Mucosa of descending colon (tissue), 3 donors: ENCODE results near the gene PRDM1. TPM values are rescaled to one million over a fixed set of nuclear protein-coding genes. Genes with fewer than 3 reads are reported as not detected.

Source experiments
- ATAC-seq: fragments of 200-7000 bp; cut with Tn5 transposase; one replicate; pipeline ENCODE4 v1.9.1; 2020; ENCODE audit warnings: mild to moderate bottlenecking, moderate library complexity
- DNase-seq, 3 donors: peaks; one replicate each; pipeline ENCODE4 v3.0.0-alpha.2; 2020
- H3K36me3 ChIP-seq: fragments of 200-600 bp; one replicate; pipeline ENCODE4 v1.8.0; 2021; ENCODE audit warnings: low read depth, mild to moderate bottlenecking
- H3K4me1 ChIP-seq: fragments of 200-600 bp; one replicate; pipeline ENCODE4 v1.8.0; 2021; ENCODE audit warnings: low read depth, mild to moderate bottlenecking
- H3K4me3 ChIP-seq: fragments of 200-600 bp; one replicate; pipeline ENCODE4 v1.8.0; 2021; ENCODE audit warnings: mild to moderate bottlenecking
- H3K9me3 ChIP-seq: fragments of 200-600 bp; one replicate; pipeline ENCODE4 v1.8.0; 2021; ENCODE audit warnings: mild to moderate bottlenecking
- CTCF ChIP-seq: fragments of 200-600 bp; IDR thresholded peaks from one replicate; pipeline ENCODE4 v1.8.0; 2022; ENCODE audit warnings: antibody characterized with exemption, mild to moderate bottlenecking
- intact Hi-C, 2 donors: fragments of 100-400 bp; cut with DNase I in 1 of 2; cut with micrococcal nuclease in 1 of 2; formaldehyde crosslinking; loops; one replicate each; pipeline versions ENCODE4 v1.11.0 to v1.11.1; 2022; cut with DNase I, micrococcal nuclease
- total RNA-seq, 3 donors: library from RNA; stranded (reverse); fragmentation: NEBNext Ultra II Directional in 2 of 3; extraction: Animal tissue kit (Norgen Biotek cat#: 25700) in 2 of 3; gene quantifications; one replicate each; pipeline versions ENCODE4 v1.2.1 to v1.2.4, GENCODE V29; 2021 to 2023
- donor health status: DM: no; HTN: no; CAD: no; lungs with moderate emphysema.
- donor health status: DM: no; HTN: no; CAD: no.
- donor health status: DM: no; HTN: yes; CAD: no.

The PRDM1 gene
- total RNA-seq, 3 donors from 2014 or later = 10.5 to 30.7 (median 23.4) TPM

- H3K36me3 ChIP-seq = no peaks in the 10 kb centered on the region
- no peaks in the 10 kb centered on the region for H3K9me3 ChIP-seq
- H3K4me3 ChIP-seq = no peak overlapping the region
- H3K4me1 ChIP-seq = peaks cover 19% of the 10 kb centered on the region
- intact Hi-C loops = no loop called here
- DNase-seq (no peak), ATAC-seq (no peak)
- TF ChIP-seq CTCF = no peak
These were observed 20.3 kb downstream of the PRDM1 start for GRCh38 chr6:106106276-106107042.

GRCh38 chr6:106107043-106107613 is 21.0 kb downstream of the PRDM1 start:
- intact Hi-C loops = no loop called here
- H3K4me1 ChIP-seq = peaks cover 20% of the 10 kb centered on the region
- H3K4me3 ChIP-seq = no peak overlapping the region
- DNase-seq (no peak), ATAC-seq (no peak)
- TF ChIP-seq CTCF = no peak
- H3K9me3 ChIP-seq = no peaks in the 10 kb centered on the region
- H3K36me3 ChIP-seq = no peaks in the 10 kb centered on the region

GRCh38 chr6:106108129-106108528 is 22.0 kb downstream of the PRDM1 start:
- Histone ChIP-seq H3K4me3 (no peak overlapping the region), H3K36me3 (no peaks in the 10 kb centered on the region), H3K4me1 (peaks cover 17% of the 10 kb centered on the region), H3K9me3 (no peaks in the 10 kb centered on the region)
- no peak for DNase-seq
- no peak for TF ChIP-seq CTCF
- intact Hi-C loops = no loop called here
- ATAC-seq = no peak

GRCh38 chr6:106109029-106109428 is 22.9 kb downstream of the PRDM1 start:
- peaks cover 17% of the 10 kb centered on the region for H3K4me1 ChIP-seq
- H3K9me3 ChIP-seq = no peaks in the 10 kb centered on the region
- DNase-seq (peak in 1 of 3 donors; percentile 0), ATAC-seq (no peak)
- TF ChIP-seq CTCF = no peak
- intact Hi-C loops = no loop called here
- H3K36me3 ChIP-seq = no peaks in the 10 kb centered on the region
- H3K4me3 ChIP-seq = no peak overlapping the region

GRCh38 chr6:106110164-106110826 is 24.2 kb downstream of the PRDM1 start:
- ATAC-seq (peak; percentile 96), DNase-seq (peak; percentile 70 to 78 (median 76))
- TF ChIP-seq CTCF = no peak
- Histone ChIP-seq H3K4me1 (peaks cover 17% of the 10 kb centered on the region), H3K4me3 (no peak overlapping the region), H3K9me3 (no peaks in the 10 kb centered on the region), H3K36me3 (no peaks in the 10 kb centered on the region)
- intact Hi-C loops = no loop called here
